HG03521 (cell line): Measurements from ENCODE around the gene IMMP2L.
"Not testable (repeated sequence)": the region's sequence is repeated elsewhere in the genome, so short reads cannot be mapped to it uniquely, and the experiment has no call there.

ENCODE experiments used
- ATAC-seq: cut with Tn5 transposase; IDR thresholded peaks from one replicate; pipeline ENCODE4 v1.9.1; 2021; ENCODE audit warnings: mild to moderate bottlenecking, moderate library complexity; ENCODE audit not compliant: unreplicated experiment

The IMMP2L gene

DNA sequence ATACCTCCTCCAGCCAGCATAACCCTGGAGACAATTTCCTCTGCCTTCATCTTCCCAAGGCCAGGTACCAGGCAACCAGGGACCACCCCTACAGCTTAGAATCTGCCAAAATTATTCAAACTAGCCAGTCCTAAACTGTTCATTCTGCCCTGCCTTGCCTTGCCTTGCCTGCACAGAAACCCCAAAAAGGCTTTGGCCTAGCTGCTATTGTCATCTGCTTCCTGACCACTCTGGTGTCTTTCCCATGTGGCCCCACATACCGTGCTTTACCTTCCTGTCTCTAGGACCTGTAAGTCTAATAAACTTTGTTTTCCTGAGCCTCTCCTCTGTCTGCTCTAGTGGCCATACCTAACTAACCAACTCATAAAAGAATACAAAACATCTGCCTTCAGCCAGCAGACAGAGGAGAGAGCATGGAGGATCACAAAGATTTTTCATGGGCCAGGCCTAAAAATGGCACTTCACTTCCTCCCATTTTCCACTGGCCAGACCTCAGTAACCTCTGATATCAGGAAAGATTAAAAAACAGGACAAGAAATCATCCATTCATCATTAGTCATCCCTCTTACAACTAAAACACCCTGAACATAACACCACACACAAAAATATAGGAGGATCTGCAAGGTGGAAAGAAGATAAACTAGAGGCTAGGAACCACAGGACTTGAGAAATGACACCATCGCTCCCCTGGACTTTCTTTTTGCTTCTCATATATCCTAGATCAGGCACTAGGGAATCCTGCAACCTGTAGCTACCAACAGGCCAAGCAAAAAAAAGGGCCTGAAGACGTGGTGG, 51.5 kb downstream of the IMMP2L start:
- no peak for ATAC-seq

DNA sequence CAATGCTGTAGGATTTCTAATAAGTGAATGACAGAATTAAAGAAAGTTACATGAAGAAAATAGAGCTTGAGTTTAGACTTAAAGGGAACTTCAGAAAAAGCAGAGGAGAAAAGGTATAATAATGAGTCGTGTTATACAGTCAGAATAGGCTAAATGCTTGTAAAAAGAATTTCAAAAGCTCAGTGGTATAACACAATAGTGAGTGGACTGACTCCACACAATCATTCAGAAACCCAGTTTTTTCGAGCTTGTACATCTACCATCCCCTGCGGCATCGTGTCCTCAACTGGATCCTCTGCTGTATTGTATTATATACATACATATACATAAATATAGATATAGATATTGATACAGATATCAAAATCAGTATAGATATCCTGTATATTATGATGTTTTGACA, 52.2 kb downstream of the IMMP2L start:
- no peak for ATAC-seq

DNA sequence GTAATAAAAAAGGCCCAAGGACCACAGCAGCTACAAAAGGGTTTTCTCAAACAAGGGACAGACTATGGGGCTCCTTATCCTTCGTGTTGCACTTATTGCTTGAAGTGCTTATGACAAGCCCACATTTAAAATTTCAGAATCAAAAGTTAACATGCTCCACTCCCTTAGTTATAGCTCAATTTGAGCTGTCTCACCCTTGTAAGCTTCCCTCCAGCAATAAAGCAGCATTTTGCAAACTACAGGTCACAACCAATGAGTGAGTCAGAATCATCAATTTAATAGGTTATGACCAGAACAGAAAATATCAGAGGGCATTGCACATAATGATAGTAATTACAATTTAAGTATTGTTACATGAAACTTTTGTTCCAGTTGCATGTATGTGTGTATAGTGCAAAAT, 53.0 kb downstream of the IMMP2L start:
- no peak for ATAC-seq

DNA sequence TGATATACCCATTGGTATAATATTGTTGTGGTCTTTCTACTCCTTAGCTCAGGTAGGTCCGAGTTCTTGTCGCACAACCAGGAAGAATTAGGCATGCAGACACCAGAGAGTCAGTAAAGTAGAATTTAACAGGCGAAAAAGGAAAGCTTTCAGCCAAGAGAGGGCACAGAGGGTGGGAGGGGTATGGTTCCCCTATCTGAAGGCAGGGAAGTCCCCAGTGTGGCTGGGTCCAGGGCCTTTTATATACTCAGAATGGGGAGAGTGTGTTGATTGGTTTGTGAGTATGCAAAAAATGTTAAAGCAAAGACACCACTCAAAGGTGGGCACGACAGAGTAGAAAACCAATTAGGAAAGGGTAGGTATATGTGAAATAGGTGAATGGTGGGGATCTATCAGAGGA, 53.9 kb downstream of the IMMP2L start:
- ATAC-seq, result no peak

DNA sequence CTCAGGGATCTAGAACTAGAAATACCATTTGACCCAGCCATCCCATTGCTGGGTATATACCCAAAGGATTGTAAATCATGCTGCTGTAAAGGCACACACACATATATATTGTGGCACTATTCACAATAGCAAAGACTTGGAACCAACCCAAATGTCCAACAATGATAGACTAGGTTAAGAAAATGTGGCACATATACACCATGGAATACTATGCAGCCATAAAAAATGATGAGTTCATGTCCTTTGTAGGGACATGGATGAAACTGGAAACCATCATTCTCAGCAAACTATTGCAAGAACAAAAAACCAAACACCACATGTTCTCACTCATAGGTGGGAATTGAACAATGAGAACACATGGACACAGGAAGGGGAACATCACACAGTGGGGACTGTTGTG, 56.9 kb downstream of the IMMP2L start:
- not testable (repeated sequence) for ATAC-seq

DNA sequence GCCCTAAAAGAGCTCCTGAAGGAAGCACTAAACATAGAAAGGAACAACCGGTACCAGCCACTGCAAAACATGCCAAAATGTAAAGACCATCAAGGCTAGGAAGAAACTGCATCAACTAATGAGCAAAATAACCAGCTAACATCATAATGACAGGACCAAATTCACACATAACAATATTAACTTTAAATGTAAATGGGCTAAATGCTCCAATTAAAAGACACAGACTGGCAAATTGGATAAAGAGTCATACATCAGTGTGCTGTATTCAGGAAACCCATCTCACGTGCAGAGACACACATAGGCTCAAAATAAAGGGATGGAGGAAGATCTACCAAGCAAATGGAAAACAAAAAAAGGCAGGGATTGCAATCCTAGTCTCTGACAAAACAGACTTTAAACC, 60.5 kb downstream of the IMMP2L start:
- ATAC-seq, result not testable (repeated sequence)

DNA sequence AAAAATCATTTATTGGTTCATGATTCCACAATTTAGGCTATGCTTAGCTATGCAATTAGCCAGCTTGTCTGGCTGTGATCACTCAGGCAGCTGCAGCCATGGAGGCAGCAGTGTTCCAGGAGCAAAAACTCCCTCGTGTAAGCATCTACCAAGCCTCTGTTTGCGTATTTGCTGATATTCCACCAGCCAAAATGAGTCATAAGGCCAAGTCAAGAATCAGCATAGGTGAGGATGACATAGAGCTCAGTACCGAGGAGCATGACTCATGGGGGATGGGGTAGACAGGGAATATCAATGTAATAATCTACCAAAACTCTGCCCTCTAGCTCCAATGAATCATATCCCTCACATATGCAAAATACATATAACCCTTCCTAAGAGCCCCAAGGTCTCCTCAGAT, 63.3 kb downstream of the IMMP2L start:
- ATAC-seq, result no peak

DNA sequence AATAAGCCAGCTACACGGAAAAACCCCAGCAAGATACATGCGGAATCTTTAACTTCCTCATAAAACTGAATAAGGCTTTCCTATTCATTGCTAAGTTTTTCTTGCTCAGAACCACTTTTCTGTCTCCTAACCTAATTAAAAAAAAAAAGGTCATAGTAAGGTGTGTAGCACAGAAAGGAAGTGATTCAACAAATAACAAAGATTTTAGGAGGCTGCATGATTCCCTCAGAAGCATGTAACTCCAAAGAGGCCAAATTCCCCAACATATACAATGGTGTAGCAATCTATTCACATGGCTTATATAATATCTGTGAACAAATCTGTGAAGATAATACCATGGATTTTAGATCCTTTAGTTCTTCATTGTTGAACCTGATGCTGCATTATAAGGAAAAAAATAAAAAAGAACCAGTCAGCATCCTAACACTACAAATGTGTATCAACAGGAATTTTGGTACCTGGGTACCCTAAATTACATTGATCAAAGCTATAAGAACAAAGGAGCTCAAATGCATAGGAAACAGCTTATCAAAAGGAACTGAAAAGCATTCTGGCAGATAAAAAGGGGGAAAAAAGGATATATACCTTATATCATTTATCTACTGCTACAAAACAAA, 63.8 kb downstream of the IMMP2L start:
- no peak for ATAC-seq

DNA sequence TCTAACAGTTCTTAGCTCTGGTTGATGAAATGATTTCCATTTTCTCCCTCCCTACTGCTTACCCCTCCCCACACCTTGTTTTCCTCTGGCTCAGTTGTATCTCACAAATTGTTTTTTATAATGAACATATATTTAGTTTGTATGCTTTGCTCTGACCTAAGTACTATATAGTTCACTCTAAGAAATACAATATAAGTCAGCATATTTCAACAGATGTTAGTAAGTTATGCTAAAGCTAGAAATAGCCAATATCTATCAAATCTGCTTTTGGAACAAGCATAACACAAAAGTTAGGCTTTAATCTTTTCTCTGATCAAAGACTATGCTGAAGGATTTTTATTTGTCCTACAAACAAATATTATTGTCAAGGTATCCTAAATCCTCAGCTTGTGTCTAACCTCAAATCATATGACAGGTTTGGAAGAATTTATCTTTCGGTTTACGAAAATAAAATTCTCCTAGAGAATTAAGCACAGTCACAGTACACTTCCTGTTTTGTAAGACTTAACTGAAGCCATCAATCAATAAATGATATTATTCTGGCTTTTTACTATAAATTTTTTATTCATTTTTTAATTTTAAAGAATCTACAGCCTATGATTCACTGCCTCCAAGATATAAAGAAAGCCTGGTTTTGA, 67.0 kb downstream of the IMMP2L start:
- ATAC-seq, result no peak

DNA sequence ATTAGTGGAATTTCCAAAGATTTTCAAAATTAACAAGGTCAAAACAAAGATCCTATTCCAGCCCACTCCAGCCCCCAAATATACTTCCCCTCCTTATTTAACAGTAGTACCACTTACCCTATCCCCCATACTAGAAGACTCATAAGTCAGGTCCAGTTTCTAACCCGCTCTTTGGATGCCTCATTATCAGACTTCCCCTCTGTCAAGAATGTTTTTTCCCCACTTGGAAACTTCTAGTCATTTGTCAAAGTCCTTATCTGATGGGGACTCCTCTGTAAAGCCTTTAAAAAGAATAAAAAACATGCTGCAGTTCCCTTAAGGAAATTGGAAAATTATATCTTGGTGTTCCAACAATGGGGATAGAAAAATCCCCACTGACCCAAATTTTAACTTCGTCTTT, 70.1 kb downstream of the IMMP2L start:
- no peak for ATAC-seq

DNA sequence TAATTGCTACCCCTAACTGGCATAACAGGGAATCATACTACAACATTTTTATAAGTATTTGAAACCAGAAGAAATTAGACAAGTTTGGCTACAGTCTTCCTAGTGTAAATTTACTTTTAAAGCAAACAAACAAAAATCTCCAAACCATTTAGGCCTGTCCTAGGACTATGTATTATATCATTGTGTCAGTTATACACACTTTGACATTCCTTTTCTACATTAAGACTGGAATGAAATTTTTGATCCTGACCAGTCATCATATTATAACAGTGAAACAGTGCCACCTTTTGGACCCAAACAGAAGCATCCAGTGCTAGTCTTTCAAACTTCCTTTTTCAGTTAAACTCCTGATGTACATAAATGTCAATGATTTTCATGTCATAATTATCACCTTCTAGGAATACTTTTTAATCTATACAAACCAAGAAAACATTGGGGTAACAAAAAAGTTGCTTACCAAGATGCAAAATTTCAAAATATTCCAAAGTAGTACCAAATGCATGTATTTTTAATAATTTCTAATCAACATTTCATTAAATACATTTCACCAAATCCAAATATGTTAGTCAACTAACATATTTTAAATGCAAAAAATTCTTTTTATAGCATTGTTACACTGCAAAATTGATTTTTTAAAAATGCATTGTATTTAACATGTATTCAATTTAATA, 75.7 kb downstream of the IMMP2L start:
- ATAC-seq, result no peak

DNA sequence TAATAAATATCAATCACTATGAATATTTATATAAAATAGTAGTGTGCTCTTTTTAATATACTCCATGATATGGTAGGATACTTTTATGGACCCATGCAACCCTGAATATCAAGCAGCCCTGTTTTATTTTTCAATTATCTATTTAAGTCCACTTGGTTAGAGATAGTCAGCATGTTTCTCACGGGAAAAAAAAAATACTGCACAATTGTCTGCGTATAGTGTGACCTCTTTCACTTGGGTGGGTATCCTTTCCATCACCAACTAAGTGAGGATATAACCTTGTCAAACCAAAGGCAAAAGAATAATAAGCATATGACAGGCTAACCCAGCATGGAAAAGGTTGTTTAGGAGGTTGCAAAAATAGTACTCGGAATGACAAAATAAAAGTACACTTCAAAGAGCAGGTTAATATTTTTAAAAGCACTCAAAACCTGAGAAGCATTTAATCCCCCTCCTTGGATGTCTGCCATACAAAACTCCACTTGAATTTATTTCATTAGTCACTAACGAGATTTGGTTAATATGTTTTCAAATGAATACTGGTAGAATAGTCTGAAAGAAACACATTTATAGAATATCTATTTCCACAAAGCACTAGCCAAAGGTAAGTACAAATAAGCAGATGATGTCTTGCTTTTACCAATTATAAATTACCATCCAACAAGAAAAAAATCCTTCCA, 76.5 kb downstream of the IMMP2L start:
- ATAC-seq, result no peak

DNA sequence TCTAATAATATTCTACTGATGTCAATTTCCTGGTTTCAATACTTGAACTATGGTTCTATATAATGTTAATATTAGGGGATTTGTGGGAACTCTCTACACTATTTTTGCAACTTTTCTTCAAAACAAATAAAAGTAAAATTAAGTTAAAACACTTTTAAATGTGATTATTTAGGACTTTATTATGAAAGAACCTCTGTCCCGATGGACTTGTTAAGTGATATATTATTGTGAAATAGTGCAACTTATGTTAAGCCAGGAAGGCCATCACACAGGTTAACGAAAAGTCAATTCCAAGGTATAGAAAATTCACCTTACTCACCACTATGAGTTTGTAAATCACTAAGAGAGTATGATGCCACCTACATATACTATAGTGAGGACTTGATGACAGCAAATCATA, 79.2 kb downstream of the IMMP2L start:
- no peak for ATAC-seq

DNA sequence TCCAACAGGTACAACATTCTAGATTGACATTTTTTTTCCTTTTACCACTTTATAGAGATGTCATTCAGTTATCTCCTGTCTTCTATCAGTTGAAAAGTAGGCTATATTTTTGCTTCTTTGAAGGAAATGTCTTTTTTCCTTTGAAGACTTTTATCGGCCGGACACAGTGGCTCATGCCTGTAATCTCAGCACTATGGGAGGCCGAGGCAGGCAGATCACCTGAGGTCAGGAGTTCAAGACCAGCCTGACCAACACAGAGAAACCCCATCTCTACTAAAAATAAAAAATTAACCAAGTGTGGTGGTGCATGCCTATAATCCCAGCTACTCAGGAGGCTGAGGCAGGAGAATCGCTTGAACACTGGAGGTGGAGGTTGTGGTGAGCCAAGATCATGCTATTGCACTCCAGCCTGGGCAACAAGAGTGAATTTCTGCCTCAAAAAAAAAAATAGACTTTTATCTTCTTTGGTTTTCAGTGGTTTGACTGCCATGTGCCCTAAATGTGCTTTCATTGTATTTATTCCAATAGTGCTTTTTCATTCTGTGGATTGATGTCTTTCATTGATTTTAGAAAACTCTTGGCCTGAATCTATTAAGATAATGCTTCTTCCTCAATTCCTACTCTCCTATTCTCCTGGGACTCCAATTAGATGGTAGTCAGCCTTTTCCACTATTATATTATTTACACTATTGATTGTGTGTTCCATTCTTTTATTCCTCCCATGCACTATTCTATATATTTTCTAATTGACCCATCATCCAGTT, 84.6 kb downstream of the IMMP2L start:
- no peak for ATAC-seq

DNA sequence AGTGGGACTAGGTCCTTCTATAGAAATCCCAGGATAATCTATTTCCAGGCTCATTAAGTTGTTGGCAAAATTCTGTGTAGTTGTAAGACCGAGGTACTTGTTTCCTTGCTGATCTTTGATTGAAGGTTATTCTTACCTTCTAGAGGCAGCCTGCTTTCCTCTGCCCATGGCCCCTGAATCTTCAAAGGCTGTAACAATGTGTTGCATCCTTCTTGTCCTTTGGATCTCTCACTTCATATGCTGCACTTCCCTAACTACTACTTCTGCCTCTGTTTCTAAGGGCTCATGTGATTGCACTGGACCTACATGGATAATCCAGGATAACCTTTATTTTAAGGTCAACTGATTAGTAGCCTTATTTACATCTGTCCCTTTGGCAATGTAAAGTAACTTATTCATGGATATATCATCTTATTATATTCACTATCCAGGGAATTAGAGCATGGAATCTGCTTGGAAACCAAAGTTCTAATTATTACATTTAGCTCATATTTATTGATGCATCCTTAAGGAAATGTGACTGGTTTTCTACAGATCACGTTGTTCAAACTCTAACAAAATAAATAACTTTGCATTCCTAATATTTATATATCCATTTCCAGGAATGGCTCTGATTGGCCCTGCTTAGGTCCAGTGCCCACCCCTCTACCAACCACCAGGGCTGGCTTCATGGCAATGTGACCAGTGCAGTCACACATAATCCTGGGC, 85.6 kb downstream of the IMMP2L start:
- ATAC-seq, result no peak

DNA sequence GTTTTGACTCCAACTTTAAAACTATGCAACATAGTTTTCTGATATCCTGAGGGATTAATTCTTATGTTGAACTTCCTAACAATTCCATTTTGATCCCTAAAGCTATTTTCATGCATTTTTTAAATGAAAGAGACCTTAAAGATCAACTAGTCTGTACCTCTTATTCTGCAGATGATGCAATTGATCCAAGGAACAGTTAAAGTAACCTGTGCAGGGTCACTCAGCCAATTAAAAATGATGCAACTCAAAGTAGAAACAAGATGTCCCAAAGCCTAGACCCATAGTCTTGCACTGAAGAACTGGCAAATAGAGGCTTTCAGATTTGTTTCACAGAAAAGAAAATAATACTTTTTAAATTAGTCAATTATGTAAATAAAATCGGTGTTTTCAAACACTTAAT, 86.3 kb downstream of the IMMP2L start:
- no peak for ATAC-seq

DNA sequence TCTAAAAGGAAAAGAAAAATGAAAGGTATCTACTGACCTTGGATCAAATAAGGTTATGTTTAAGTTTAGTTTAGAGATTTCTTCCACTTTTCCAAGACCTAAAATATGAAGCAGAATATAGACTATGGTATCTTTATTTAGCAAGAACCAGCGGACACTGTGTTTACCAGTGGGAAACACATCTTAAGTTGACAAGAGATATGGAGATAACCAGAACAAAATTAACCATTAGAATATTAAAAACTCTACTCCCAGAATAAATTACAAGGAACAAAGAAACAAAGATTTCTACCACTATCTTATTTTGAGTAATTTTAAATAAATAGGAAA, 86.9 kb downstream of the IMMP2L start:
- ATAC-seq, result no peak

DNA sequence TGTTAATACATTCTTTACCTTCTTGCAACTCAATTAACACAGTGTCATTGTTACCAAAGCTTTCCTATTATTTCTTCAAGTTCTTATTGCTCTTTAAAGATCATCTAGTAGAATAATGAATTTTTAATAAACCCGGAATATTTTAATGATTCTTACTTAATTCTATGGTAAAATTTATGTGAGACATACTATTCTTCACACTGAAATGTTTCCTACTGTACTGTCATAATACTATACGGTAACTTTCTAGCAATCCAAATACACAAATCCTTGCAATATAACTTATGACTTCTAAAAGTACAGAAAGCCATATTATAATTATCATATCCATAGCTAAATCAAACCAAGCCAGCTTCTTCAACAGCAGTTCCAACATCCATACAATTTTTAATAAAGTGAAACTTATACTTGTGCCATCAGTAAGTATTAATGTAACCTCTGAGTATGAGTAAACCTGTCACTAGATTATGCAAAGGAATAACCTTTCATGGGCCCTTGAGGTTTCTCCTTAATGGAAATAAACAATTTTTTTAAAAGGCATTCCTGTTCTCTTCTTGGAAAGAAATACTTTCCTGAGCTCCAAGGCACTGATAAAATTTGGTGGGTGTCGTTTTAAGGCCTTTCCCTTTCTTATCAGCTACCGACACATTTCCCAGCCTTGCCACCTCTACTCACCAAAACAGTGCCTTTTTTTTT, 87.4 kb downstream of the IMMP2L start:
- ATAC-seq, result no peak

DNA sequence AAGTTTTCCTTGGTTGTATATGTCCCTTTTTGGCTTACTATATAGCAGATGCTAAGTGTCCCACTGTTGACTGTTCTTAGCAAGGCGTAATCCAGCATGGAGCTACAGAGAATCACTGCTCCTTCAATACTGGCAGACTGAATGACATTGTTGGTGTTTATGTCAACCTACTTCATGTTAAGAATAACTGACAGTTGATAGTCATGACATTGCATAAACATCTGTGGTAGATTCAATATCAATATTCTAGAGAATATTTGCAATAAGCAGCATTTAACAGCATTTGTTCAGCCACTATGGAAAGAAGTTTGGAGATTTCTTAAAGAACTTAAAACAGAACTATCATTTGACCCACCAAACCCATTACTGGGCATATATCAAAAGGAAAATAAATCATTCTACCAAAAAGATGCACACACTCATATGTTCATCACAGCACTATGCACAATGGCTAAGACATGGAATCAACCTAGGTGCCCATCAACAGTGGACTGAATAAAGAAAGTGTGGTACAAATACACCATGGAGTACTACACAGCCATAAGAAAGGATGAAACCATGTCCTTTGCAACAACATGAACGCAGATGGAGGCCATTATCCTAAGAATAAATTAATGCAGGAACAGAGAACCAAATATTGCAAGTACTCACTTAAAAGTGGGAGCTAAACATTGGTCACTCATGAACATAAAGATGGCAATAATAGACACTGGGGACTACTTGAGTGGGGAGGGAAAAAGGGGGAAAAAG, 88.7 kb downstream of the IMMP2L start:
- ATAC-seq, result no peak
